GM12872 (cell line): ENCODE data around the gene TRAP1.

Experiments used
- CTCF ChIP-seq: IDR thresholded peaks from 3 replicates; pipeline ENCODE4 v1.5.1; 2011; ENCODE audit warnings: low read depth, mild to moderate bottlenecking, low read length, moderate library complexity; ENCODE audit not compliant: insufficient read depth

Gene TRAP1

GRCh38 chr16:3756113-3756512 lies 38.8 kb upstream of the TRAP1 start:
- TF ChIP-seq CTCF: no peak

GRCh38 chr16:3755249-3755648 lies 37.9 kb upstream of the TRAP1 start:
- no peak for TF ChIP-seq CTCF

- TF ChIP-seq CTCF: no peak
Measured at GRCh38 chr16:3754772-3755171, 37.4 kb upstream of the TRAP1 start.

GRCh38 chr16:3754081-3754703 lies 36.9 kb upstream of the TRAP1 start:
- no peak for TF ChIP-seq CTCF

- TF ChIP-seq CTCF: no peak
Measured at GRCh38 chr16:3752984-3753383, 35.7 kb upstream of the TRAP1 start.

GRCh38 chr16:3751878-3752277 lies 34.6 kb upstream of the TRAP1 start:
- no peak for TF ChIP-seq CTCF

GRCh38 chr16:3748307-3748706 lies 31.0 kb upstream of the TRAP1 start:
- TF ChIP-seq CTCF: no peak
